NCI-H2029 treated with DMSO at 0.1 percent for 48 hours (cell line): ENCODE data around the gene AFF4.
"Not testable (repeated sequence)": the region's sequence is repeated elsewhere in the genome, so short reads cannot be mapped to it uniquely, and the experiment has no call there.

Experiments
- DNase-seq: peaks from one replicate; lab custom pipeline; 2025; lab: John Stamatoyannopoulos, UW

The AFF4 gene

DNA sequence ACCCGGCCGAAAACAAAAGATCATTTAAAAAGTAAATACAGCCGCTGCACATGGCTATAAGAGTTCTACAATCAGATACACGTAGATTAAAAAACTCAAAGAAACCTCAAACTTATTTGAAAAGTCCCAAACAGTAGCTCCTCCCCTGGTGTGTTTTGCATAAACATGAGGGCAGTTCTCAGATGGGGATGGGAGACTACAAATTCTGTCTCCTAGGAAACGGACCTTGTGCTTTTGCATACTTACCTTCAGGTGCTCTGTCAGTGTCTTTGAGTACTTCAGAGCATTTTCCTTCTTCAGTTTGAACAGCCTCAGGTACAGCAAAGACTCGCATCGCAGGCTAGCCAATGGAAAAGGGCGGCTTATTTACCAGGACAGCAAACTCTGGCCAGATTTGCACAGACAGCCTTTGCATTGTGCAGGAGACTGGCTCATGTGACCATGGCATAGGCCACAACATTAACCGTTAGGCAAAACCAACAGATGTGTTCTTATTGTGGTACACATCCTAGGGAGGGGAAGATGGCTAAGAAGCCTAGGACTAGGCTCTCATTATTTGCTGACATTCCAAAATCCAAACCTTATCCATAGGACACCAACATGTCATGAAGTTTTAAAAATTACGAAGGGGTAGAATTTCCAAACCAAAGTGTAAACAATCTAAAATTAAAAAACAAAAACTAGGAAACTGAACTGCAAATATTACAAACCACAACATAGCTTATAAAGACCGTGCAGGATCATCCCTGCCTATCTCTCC lies 77.2 kb downstream of the AFF4 start:
- no peak for DNase-seq

DNA sequence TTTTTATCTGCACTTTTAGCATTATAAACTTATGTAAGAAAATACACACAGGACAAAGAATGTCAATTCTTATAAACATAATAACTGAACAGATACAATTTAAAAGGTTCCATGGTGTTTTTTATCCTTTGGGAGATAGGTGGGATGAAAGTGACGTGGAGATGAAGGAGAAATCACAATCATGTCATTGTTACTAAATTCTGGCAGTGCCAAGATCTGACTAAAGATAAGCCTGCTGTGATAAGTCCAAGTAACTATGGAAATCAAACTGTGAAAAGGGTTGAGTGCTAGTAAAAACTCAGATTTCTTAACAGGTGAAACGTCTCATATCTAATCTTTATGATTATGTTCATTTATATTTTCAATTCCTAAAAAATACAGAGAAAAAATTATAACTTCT lies 78.9 kb downstream of the AFF4 start:
- DNase-seq = no peak

DNA sequence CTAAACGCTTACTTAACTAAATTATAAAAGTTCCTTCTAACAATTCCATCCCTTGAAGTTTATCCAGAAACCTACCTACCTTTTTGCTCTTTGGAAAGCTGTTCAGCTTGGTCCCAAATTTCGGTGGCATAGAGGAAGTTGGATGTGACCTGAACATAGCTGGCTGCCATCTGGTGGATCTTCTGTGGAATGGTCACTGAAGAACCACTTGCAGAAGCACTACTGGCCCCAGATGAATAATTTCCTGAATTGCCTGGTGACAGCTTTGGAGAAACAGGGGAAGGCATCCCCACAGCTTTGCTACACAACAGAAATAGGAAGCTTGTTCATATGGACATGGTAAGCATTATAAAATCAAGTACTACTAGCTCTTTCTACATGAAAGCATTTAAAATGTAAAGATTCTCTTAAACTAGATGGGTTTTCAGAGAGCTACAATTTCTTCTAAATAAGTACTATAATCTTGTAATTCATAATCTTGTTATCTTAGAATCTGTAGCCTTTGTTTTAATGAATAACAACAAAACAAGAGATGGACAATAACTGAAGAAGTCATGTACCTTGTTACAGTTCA lies 80.1 kb downstream of the AFF4 start:
- peak; percentile 55 for DNase-seq

DNA sequence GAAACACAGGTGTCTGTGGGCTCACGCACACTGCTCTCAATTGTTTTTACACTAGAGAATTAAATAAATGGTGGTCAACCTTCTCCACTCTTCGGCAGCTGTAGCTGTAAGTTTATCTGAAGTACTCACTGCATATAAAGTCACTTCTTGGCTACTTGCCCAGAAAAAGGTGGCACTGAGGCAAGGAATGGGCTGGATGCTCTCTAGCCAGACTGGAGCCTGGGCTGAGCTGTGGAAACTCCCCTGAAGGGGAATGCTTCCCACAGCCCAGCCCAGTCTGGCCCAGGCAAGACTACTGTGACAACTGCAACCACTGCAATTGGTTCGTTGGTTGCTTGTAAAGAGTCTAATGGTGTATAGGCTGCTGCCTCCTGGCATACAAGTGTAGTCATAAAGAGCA lies 85.5 kb downstream of the AFF4 start:
- no peak for DNase-seq

DNA sequence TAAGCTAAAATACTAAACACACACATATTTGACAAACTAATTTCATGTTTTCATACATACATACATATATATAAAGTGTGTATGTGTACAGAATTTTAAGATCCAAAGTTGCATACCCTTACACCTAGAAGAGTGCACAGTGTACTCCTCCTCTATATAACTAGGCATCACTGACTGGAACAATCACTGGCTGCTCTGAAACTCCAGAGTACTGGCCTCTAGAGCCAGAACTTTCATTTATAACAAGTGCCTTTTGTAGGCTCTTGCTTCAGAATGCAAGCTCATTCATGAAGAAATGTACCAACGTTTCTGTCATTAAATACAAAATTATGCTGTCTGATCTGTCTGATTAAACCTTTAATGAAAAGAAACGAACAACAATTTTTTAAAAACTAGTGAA lies 86.0 kb downstream of the AFF4 start:
- no peak for DNase-seq

DNA sequence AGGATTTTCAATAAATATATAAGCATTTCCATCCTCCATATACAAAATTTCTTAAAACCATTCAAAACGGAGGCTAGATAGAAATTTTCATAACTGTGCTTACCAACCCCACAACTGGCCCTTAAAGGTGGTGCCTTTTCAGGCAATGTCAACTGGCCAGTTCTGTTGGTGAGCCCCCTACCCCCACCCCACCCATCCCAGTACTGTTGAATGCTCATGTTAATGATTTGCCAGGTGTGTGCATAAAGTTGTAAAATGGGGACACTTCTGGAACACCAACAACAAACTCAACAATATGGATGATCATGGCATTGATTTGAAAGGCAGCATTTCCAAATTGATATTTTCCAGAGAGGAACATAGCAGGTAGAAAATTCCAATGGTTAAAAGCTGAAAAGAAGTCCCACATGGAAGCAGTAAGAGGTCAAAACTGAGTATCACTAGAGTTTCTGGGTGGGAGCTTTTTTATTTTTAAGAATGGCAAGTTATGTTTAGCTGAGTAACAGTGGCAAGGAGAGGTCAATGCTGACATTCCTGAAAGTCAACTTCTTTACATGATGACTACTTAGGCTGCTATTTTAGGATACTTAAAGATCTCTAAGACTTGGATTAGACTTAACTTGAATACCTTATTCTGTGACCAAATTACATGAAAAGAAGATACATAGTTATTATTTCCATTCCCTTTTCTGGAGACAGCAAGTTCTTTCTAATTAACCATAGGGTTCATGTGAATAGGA lies 87.2 kb downstream of the AFF4 start:
- DNase-seq = no peak

DNA sequence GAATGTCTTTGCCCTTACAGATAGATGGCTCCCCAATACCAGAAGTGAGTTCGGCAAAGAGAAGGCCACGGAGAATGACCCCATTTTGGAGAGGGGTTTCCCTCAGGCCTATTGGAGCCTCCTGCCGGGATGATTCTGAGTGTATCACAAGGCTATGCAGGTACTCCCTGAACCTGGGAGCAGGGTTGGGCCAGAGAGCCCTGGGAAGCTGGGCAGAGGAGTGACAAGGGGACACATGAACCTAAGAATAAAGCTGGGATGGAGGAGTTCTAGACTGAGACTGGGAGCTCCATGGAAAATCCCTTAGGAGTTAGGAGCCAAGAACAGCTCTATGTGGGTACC lies 89.5 kb downstream of the AFF4 start:
- DNase-seq = no peak

DNA sequence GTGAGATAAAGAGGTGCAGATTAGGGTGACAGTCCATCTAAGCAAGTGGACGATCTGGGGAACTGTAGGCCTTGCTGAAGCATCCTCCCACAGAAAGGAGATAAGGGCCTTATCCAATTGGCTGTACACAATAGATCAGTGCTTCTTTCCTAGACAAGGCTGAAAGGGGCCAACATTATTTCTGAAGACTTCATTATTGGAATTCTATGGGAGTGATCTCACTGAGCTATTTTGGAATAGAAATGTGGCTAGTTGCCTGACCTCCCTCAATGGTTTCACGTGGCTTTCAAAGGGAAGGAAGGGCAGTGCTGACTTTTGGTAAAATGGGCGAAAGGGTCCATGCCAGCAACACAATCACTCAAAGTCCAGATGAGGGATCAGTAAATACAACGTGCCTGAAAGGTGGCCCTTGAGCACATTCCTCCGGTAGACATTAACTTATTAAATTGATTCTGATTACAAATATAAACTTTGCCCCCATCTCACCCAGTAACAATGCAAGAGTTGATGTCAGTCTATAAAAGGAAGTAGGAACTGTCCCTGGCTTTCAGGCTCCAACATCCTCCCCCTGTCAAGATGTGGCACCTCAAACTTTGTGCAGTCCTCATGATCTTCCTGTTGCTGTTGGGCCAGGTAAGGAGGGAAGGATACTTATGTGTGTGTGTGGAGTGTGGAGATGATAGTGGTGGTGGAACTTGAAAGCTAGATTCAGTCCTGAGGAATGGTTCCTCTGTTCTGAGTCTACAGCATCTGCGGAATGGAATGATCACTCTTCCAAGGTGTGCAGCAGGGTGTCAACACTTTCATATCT lies 90.1 kb downstream of the AFF4 start, which contains the start of gene LEAP2:
Gene LEAP2, plus strand, starts transcription at position 550 of the 811 bp plus-strand sequence. Its CDS starts 27 bp downstream, at position 577.
- DNase-seq = no peak

DNA sequence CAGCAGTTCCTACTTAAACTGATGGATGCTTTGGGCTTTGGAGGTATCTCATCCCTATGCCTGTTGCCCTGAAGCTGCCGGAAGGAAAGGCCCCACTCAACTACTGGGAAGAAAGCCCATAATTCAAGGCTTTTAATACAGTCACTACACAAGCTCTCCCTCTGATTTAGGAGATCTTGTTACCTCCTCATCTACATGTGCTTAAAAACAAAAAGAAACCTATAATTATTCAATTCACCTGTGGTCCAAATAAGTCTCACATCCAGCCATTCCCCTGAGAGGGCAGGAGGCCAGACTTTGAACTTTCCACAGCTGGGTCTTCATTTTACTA lies 90.7 kb downstream of the AFF4 start:
- DNase-seq = no peak

DNA sequence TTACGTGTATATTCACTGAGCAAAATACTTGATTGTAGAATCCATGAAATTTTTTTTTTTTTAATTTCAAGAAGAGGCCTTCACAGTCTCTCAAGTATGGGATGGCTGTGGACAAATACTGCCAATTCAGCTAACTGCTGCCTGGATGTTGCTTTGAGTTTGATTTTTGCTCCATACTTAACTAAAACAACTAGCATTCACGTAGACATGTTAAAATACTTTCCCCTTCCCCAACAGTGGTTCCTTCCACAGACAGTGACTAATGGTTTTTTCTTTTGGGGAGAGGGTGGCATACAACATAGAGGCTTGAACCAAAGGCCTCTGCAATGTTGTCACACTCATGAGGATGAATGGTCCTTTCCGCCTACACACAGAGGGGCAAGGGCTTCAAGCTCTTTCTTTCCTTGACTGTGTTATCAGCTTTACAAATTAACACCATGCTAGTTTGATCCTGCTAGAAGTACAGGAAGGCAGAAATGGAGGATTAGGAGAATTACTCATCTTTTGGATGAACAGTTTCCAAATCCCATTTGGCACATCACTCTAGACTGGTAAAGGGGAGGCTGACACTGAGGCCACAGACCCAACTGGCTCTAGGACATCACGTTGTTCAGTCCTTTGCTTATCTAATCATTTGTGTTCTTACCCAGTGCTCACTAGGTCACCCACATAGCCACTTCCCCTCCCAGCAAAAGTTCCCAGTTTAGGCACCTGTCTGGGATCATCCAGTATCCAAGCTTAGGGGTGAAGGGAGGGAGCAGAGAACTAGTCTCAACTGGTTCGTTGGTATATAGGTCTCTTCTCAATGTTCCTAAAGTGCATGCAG lies 91.8 kb downstream of the AFF4 start:
- no peak for DNase-seq

DNA sequence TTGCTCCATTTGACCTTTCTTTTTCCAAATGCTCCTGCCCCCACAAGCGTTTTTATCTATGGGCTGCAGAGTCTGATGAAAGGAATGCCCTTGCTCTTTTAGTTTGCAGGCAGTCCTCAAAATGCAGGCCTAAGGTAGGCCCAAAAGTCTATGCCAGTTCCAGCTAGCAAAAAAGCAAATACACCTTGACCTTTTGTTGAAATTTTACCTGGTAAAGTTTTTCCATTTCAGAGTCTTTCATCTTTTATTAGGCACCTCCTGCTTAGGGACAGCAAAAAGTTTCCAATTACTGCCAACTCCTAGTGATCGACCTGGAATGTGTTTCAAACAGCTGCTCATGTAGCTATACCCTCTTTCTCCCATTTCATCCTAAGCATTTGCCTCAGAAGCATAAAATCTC lies 92.6 kb downstream of the AFF4 start:
- DNase-seq = no peak

DNA sequence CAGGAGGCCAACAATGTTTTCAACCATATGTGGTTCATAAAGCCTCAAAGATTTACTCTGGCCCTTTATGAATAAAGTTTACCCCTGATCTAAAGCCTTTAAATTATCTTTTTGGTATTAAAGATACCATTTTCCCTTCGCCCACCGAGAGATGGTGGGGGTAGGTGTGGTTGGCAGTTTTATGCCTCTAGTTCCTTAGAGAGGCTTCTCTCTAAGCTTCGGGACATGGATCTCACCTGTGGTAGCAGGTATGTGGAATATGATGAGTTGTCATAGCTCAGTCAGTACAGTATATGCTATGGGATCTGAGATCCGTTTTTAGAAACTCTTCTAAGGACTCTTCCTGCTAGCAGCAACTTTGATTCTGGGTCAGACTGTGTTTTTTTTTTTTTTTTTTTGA lies 94.7 kb downstream of the AFF4 start:
- no peak for DNase-seq

DNA sequence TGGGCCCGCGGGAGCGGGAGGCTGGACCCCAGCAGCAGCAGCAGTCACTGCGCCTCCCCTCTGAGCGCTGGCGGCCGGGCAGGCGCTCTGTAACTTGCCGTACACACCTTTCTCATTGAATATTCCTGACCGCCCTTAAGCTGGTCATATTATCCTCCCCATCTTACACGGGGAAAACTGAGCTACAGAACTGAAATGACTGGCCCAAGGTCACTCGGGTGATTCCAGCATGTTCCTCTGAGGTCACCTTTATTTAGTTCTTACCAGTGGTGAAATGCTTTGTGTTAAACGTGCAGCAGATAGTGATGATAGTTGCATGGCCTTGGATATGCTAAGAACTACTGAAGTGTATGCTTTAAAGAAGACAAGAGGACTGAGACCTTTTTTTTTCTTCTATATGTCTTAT lies 96.4 kb downstream of the AFF4 start:
- DNase-seq = no peak

DNA sequence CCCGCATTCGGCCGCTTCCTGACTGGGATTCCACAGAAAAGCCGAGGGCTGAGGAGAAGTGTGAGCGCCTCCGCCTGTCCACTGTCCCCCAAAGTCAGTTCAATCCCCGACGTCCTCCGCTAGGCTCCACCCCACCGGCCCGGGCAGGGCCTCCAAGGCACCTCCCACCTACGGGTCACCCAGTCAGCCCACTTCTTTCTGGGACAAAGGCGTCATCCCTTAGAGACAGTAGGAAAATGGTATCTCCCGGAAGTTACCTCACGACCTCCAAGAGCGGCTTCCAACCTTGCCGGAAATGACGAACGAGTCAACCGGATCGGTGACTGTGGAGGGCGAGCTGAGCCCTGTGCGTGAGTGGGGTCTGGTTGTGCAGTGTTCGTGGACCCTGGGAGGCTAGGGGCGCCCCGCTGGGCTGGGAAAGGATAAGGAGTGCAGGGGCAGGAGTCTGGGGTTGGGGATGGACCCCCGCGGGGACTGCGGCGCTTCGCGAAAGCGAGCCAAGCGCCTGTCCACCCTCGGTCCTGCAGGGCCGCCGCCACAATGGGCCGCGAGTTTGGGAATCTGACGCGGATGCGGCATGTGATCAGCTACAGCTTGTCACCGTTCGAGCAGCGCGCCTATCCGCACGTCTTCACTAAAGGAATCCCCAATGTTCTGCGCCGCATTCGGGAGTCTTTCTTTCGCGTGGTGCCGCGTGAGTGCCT lies 96.9 kb downstream of the AFF4 start, which contains the start of the genes GDF9 and UQCRQ:
Gene GDF9, minus strand, starts transcription at position 128 of the 704 bp plus-strand sequence. CDS start 1,936 bp downstream, outside the sequence.
Gene UQCRQ, plus strand, starts transcription at position 301 of the 704 bp plus-strand sequence. Its CDS starts 240 bp downstream, at position 541.
- DNase-seq = peak; percentile 97

DNA sequence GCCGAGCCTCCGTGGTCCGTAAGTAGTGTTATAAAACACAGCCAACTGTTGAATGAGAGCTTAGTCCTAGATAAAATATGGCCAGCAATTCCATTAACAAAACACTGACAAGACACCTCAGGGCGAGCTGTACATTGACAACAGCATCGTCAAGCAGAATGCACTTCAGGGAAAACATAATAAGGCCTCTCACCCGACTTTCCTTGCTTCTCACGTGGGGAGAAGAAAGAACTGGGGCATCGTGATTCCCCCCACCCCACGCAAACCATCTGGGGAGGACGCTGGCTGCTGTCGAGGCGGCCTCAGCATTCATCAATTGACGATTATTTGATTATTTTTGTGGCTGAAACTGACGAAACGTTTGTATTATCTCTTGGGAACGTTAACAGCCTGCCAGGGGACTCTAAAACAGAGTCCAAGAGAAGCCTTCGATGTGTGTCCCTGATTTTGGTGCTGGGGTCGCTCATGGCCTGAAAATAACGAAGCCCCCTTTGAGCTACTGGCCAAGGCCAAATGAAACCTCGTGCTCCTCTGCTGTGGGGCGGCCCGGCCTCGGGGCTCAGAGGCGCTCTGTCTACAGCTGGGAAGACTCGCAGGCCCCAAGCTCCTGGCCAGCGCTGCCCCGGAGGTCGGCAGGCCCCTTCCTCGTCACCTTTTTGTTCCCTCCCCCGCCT lies 97.6 kb downstream of the AFF4 start:
- DNase-seq = no peak

DNA sequence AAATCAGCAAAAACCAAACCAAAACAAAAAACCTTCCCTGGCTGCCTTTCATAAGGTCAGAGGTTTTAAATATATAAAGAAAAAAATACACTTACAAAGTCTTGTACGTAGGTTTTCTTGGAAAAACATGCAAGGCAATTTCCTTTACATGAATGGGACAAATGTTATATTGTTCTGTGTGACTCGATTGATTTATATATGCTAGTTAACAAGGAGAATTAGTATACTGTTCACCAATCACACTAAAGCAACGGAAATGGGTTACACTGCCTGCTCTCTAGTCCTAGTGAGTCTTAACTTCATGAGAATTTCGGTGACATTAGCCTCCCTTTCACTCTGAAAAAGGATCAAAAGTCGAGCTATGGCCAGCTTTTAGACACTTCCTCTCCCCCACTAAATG lies 102.7 kb downstream of the AFF4 start:
- DNase-seq = no peak

DNA sequence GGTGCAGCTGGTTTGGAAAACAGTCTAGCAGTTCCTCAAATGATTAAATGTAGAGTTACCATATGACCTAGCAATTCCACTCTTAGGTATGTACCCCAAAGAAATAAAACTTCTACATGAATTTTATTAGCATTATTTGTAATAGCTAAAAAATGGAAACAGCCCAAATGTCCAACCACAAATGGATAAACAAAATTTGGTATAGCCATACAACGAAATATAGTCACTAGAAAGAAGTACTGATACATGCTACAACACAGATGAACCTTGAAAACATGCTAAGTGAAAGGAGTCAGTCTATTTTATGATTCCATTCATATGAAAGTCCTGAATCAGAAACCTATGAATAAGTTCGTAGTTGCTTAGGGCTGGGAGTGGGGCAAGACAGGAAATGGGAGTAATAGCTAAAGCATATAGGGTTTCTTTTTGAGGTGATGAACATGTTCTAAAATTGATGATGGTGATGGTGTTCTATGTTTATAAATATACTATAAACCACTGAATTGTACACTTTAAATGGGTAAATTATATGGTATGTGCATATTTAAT lies 103.5 kb downstream of the AFF4 start:
- no peak for DNase-seq

DNA sequence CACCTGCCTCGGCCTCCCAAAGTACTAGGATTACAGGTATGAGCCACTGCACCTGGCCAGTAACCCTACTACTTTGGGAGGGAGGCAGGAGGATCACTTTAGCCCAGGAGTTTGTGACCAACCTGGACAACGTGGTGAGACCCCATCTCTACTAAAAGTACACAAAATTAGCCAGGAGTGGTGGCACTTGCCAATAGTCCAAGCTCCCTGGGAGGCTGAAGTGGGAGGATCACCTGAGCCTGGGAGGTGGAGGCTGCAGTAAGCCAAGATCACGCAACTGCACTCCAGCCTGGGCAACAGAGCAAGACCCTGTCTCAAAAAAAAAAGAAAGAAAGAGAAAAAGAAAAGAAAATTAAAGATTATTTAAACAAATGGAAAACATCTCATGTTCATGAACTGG lies 107.4 kb downstream of the AFF4 start:
- DNase-seq = no peak

DNA sequence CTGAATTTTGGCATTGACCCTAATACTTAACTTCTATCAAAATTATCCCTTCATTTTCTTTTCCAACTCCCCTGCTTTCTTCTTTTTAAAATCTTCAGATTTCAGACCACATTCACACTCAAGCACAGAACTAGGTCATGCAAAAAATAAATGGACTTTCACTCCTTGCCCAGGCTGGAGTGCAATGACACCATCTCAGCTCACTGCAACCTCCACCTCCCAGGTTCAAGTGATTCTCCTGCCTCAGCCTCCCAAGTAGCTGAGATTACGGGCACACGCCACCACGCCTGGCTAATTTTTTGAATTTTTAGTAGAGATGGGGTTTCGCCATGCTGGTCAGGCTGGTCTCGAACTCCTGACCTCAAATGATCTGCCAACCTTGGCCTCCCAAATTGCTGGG lies 108.4 kb downstream of the AFF4 start:
- DNase-seq = not testable (repeated sequence)

DNA sequence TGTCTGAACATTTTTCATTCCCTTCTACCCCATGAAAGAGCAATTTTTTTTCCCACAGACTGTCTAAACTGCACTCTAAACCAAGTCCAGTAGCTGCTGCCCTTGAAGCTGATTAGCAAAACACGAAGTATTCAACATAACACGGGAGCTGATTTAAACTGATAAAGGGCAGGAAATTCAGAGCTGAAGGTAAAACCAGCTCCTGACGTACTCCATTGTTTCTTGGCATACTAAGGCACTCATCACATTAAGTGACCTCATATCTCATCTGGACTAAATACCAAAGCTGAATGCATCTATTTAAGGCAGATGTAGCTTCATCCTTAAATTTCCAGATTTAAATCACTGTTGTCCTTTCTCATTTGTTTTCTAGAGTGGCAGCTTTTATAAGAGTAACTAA lies 109.1 kb downstream of the AFF4 start:
- DNase-seq = no peak
